ENCODE results near the gene SP9. TPM values are rescaled to one million over a fixed set of nuclear protein-coding genes. Genes with fewer than 3 reads are reported as not detected.

The SP9 gene
- total RNA-seq, 1 donor from 2014 or later = not detected

DNA sequence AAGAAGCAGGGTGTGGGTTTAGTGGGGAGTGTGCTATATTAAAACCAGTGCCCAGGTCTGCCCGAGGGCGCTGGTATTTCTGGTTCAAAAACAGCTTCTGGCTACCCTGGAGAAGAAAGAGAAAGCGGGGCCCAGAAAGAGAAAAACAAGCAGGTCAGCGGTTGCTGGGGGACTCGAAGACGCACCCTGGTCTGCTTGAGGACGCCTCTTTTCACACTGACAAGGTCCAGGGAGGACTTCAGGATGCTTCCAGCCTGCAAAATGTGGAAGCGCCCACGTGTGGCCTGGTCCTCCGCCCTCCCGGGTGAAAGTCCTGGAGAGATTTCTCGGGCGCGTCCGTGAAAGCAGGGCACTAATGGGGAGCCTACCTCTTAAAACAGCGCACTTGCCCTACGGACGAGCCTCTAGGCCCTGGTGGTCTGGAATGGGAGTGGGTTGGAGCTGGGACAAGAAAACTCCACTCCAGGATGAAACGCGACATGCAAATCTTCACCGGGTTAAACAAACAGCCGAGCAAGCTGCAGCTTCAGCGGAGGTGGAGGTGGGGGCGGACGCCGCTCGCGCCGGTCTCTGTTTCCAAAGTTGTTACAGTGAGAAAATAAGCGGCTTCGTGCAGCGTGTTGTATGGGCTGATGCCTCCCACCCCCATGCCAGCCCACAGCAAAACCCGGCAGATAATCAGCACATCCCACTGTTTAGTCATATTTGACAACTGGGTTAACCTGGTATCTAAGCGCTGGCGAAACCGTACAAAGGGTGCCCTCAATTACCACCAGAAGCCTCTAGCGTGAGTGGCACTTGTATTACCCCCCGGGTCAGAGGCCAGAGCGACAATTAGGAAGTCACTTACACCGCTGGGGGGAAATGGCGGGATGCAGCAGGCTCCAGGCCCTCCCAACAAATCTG lies 1.1 kb upstream of the SP9 start:
- no peak for DNase-seq

DNA sequence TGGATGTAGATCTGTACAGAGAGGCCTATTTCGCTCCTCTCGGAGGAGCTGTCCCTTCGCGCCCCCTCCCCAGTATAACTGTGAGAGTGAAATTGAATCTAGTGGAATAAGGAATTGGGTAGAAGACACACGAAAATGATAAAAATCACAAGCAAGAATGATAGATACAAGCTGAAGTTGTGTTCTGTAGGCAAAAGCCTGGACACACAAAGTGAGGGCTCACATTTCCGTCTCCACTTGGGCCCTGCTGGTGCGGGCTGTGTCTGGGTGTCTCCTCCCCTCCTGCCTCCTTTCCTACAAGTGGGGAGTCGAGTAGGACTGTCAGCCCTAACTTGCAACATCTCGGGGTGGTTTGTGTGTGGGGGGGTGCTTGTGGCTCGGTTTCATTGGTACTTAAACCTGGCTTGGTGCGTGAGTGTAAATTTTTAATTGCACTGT lies 457 bp upstream of the SP9 start:
- DNase-seq = no peak

DNA sequence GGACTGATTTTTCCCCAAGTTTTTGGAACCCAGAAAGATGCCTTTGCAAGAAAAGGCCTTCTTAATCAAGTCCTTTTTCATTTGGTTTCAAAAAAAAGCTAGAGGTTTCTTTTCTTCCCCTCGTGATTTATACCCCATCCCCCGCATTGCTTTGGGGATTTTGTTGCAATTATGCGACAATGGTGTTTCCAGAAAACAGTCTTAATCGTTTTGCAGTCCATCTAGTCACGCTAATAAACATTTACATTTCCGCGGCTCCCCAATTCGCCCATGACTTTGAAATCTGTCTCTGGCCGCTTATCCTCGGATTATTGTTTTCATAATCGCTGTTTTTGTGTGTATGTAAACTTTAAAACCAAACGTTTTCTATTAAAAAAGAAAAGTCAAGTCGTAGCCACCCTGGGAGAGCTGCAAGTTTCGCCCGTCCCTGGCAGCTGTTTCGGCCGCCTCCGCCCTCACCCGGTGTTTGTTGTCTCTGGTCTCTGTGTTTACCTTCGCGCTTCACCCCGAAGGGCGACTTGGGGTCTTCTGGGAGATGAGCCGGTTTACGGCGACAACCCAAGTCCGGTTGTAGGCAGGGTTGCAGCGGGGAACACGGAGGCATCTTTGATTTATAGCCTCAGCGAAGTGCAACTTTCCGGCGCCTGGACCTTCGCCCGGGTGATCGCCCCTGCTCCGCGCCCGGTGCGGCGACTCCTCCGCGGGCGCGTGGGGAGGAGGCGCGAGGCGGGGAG lies 667 bp downstream of the SP9 start:
- DNase-seq = no peak

DNA sequence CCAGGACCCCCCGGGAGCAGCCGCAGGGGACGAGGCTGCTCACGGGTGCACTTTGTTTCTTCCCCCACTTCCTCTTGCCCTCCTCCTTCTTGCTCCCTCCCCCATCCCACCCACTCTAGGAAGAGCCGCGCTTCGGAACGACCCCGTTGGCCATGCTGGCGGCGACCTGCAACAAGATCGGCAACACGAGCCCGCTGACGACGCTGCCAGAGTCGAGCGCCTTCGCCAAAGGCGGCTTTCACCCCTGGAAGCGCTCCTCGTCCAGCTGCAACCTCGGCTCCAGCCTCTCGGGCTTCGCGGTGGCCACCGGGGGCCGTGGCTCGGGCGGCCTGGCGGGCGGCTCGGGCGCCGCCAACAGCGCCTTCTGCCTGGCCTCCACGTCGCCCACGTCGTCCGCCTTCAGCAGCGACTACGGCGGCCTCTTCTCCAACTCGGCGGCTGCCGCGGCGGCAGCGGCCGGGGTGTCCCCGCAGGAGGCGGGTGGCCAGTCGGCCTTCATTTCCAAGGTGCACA lies 1.3 kb downstream of the SP9 start:
- no peak for DNase-seq

DNA sequence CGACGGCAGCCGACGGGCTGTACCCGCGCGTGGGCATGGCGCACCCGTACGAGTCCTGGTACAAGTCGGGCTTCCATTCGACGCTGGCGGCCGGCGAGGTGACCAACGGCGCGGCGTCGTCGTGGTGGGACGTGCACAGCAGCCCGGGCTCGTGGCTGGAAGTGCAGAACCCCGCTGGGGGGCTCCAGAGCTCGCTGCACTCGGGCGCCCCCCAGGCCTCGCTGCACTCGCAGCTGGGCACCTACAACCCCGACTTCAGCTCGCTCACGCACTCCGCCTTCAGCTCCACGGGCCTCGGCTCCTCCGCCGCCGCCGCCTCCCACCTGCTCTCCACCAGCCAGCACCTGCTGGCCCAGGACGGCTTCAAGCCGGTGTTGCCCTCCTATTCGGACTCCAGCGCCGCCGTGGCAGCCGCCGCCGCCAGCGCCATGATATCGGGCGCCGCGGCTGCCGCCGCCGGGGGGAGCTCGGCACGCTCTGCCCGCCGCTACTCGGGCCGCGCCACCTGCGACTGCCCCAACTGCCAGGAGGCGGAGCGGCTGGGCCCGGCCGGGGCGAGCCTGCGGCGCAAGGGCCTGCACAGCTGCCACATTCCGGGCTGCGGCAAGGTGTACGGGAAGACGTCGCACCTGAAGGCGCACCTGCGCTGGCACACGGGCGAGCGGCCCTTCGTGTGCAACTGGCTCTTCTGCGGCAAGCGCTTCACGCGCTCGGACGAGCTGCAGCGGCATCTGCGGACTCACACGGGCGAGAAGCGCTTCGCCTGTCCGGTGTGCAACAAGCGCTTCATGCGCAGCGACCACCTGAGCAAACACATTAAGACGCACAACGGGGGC lies 2.0 kb downstream of the SP9 start:
- peak; percentile 52 for DNase-seq

DNA sequence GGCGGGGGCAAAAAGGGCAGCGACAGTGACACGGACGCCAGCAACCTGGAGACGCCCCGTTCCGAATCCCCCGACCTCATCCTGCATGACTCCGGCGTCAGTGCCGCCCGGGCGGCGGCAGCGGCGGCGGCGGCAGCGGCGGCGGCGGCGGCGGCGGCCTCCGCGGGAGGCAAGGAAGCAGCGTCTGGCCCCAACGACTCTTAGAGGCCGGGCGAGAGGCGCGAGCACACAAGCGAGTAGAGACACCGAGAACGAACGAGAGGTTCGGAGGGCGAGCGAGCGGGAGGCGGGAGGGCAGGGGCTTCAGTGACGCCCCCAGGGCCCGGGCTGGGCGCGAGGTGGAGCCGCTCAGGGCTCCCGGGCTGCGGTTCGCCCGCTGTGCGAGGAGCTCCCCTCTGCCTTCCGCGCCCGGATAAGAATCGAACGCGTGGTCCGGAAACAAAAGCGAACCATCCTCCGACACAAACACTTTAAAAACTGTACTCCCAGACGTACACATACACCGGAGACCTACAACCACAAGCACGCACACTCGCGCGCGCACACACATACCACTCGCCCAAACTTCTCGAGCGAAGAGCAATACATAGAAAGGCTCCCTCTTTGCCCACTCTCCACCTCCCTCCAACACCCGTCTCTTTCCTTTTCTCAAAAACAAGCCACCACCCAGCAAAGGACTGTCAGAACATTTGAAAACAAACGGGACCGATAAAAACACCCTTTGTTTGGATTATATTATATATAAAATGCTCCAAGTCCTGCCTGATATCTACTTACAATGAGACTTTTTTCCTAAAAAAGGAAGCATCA lies 2.8 kb downstream of the SP9 start:
- no peak for DNase-seq

DNA sequence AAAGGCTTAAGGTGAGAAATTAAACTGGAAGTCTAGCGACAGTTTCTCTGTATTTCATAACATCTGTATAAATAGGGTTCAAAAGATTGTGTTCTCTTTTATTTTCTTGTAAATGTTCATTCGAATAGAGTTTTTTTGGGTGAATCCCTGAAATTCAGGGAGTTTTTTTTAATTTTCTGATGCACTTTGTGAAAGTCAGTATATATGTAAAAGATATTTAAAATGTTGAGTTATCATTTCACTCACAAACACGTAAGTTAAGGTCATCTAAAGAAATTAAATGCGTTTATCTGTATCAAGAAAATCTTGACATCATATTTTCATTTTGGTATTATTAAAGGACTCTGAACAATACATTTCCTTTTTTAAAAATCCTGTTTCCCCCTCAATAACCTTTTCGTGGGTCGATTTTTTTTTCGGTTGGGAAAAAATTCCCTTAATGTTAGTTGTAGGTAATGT lies 3.4 kb downstream of the SP9 start:
- DNase-seq = no peak

DNA sequence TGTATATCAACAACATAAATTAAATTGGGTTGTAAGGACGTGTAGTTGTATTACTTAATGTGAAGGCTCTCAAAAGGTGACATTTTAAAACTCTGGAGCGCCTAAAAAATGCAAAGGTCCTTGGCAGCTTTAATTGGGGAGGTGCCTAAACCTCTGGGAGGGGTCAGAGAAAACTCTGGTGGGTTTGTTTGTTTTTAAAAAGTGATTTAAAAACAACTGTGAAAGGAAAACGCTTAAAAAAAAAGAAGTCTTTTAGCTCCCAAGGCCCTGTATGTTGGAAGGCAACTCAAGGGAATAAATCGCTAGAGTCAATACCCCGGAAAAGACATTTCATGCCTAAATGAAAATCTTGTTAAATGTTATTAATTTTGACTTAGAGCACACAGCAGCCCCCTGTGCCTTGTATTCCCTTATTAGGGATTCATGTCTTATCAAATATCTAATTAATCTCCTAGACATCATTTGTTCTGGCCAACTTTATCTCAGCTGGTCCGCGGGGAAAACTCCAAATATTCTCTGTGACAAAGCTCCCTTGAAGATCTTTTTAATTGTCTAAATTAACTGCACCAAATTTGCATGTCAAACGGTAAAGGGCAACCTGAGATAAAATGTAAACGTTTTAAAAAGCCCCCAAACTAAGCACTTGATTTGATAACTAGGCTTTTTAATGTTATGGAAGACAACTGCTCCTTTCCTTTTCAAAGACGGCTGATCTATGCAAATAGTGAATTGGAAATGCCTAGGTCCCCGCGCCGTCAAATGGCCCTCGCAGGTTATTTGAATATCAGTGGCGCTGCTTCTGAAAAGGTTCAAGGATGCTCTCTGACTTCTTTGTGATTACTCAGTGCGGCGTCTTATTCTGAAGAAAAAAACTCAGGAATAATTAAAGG lies 4.2 kb downstream of the SP9 start:
- no peak for DNase-seq

DNA sequence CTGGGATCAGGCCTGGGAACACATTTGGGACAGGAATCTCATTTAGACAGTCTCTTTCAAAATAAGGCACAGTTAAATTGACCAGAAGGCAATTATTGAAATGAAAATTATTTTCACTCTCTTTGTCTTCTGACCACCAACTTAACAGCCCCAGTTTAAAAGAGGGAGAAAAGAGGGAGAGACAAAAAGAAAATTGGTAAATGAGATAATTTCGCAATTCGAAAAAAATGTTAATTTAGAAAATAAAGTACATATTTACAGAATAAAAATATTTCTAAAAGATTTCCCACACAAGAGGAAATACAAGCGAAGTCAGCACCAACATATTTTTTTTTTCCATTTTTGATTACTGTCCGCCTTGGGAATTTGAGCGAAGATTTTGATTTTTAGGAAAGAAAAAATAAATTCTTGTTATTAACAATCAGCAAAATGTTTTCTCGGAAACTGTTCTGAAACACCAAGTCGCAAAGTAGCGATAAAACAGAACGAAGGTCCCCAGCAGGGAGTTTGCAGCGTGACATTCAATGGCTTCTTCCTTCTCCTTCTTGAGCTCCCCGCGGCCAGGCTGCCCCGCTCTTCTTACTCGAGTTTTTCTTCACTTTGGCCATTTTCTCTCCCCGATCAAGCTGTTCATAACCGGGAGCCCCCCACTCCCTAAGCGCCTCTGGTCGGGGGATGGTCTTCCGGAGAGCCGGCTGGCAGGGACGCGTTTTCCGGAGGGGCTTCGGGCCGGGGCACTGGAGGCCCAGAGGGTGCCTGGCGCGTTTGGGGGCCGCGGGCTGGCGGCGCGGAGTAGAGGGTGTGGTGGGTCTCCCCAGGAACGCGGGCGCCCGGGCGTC lies 5.0 kb downstream of the SP9 start:
- DNase-seq = no peak

DNA sequence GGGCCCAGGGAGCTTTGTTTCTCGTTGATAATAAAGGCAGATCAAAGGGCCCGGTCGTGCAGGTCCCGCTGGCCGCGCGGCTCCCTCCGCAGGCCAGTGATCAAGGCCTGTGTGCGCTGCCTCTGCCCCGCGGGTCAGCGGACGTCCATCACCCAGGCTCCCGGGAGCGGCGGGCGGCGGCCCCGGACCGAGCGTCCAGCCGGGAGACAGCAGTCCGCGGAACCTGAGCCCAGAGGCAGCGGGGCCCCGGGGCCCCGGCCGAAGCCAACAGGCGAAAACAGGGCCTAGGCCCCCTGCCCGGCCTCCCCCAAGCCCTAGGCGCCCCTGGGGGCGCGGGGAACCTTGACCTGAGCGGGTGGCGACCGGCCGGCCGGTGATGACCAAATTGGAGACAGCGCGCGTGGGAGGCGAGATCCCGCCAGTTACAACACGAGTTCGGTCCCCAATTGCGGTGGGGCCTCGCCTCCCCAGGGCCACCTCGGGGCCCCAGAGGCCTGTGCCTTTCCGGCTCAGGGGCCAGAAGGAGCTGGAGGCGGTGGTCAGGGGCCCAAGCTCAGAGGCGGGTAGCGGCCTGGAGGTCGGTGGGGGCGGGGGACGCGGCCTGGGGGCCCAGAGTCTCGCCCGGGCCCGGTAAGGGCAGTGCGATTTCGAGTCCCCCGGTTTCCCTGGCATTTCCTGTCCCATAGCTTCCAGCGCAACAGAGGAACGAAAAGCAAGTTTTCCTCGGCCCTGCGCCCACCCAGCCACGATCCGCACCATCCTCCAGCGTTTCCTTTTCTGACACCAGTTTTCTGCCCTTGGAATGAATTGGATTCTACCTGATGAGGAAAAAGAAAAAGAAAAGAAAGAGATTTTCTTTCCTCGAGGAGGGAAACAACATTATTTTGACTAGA lies 5.9 kb downstream of the SP9 start:
- DNase-seq = no peak

DNA sequence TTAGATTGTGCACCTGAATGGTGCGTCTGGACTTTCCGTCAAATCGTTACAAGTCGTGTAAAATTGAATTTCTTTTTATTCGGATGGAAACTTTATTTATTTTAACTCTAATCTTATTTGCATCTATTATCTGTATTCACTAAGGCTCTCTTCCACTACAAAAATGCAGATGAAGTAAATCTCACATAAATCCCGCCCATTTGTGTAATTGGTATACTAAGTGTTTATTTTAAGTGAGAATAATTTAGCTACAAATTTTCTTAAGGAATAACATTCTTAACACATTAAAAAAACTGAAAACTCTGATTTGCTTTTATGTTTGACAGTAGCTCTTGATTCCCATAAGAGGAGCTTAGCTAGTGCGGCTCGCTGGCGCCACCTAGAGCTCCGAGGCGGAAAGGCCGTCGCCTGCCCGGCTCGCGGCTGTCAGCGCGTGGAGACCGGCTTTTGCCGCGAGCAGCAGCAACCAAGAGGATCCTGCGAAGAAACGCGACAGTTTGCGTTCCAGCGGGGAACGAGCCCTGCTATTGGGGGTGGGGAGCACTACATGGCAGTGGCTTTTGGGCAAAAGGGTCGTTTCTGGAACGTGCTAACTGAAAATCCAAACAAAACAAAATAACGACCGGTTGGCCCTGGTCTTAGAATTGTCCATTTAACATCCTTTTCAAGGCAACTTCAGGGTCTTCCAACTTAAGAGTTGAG lies 6.7 kb downstream of the SP9 start:
- peak; percentile 90 for DNase-seq

DNA sequence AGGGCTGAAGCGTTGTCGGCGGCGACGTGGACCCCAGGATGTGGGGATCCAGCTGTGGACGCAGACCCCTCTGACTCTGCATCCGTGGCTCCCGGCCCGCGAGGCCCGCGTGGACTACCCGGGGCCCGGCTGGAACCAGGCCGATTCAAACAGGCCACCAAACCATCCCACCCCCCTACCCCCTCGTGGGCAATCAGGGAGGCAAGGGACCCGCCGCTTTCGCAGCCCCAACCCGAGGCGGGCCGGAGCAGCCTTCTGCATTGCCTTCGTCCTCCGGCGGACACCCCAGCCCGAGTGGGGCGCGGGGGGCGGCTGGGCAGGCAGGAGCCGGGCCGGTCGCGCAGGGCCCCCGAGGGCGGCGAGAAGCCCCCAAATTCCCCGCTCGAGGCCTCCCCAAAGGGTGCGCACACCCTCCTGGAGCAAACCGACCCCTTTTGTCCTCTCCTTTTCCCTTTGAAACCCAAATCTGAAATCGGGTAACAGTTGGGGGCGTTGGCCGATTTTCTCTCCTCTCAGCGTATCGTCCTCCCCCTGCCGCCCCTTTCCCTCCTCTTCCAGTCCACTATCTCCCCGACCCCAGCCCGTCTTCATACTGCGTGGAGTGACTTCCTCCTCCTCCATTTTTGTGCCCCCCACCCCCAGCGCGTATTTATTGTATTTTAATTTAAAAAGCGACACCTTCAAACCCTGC lies 7.4 kb downstream of the SP9 start:
- no peak for DNase-seq

DNA sequence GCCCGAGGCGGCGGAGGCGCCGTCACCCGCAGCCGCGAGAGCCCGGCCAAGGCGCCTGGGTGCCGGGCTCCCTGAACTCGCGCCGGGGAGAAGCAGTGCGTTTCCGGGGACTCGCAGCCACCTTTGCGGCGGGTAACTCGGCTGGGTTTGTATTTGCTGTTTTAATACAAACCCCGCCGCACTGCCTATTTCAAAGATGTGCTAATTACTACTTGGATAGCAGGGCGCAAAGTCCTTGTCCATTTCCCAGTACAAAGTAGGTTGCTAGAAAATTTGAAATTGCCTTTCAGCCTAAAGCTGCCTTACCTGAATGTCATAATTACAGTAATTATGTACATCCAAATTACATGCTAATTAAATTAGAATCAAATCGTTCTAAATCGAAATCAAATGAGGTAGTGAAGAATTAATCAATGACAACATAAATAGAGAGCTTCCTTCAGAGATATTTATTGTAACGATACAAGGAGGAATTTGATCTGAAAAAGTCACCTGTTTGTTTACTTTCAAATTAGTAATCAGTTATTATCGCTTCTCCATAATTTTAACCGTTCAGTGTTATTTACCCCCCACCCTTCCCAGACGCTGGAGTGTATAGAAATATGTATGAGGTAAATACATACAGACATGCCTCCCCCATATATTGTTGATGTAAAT lies 8.1 kb downstream of the SP9 start:
- DNase-seq = no peak

DNA sequence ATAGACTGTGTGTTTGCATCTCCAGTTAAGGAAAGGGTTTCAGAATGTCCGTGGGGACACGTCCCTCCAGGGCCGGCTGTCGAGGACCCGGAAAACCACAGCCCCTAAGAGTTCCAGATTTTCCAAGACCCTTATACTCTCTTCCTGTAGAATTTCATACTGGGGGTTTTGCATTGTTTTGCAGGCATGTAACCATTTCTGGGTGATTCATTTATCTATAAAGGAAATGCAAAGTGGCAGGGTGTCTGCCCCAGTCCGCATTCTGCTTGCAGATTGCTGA lies 8.5 kb downstream of the SP9 start:
- no peak for DNase-seq

DNA sequence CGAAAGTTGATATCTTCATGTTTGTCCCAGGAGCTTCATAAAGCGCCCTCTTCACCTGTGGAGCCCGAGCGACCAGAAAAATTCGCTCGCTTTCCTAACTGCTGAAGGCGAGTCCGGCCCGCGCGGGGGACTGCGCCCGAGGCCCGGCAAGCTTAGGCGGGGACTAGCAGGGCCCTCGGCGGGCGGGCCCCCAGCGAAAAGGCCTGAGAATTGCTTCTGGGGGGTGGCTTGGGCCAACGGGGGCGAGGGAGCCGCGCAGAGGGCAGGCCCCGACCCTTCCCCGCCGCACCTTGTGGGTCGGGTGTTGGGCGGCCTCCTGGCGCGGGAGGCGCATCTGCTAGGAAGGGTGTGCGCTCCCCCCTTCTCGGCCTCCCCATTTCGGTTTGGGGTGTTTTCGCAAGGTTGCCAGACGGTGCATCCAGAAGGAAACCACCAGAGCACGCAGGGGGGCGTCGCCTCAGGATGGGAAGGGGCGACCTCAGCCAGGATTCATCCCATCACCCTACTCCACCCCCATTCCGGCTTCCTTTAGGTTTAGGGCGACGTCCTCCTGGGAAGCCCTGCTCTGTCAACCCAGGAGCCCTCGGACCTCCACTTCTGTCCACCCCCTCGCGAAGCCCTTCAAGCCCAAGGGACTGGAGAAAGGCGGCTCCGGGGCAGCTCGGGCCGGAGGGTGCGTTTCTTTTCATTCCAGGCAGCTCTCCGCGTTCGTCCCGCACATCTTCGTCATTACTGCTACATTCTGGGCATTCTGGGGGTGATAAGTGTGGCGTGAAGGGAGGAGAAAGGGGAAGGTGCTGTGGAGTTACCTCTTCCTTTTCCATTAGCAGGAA lies 9.1 kb downstream of the SP9 start:
- no peak for DNase-seq
